ENCODE data around the gene LRRN2.

Gene LRRN2

GRCh38 chr1:204658295-204658694, 27.2 kb downstream of the LRRN2 start:
- no peak for FAIRE-seq
- DNase-seq (ENCODE audit: insufficient read length, low spot score): no peak
- no peak for TF ChIP-seq SPI1 (IDR thresholded peaks at IDR 0.05; ENCODE audit: low read depth, low read length)
- TF ChIP-seq POU2F2 (IDR thresholded peaks at IDR 0.05; ENCODE audit: low read depth, low read length): no peak
- no peak for TF ChIP-seq PAX5 (IDR thresholded peaks at IDR 0.05; ENCODE audit: insufficient read depth, low read length, severe bottlenecking)
- no peak for TF ChIP-seq POLR2AphosphoS5 (IDR thresholded peaks at IDR 0.05; ENCODE audit: low read depth, low read length)
- no peak for TF ChIP-seq TAF1 (IDR thresholded peaks at IDR 0.05; ENCODE audit: low read depth, low read length)

DNA sequence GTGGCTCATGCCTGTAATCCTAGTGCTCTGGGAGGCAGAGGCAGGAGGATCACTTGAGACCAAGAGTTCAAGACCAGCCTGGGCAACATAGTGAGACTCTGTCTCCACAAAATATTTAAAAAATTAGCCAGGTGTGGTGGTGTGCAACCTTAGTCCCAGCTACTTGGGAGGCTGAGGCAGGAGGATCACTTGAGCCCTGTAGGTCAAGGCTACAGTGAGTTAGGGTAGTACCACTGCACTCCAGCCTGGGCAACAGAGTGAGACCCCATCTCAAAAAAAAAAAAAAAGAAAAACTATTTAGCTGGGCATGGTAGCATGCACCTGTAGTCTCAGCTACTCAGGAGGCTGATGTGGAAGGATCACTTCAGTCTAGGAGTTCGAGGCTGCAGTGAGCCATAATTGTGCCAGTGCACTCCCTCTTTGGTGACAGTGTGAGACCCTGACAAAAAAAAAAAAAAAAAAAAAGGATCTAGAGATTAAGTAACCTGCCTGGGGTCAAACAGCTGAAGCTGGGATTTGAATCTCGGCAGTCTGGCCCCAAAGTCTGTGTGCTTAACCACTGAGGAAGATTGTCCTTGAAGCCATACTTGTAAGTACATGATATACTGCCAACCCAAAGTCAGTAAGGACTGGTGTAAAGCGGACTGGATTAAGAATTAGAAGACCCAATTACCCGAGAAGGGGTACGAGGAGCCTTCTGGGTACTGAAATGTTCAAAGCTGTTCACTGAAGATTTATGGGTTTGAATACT, 31.8 kb downstream of the LRRN2 start:
- FAIRE-seq (no peak), DNase-seq (ENCODE audit: insufficient read length, low spot score) (no peak)
- TF ChIP-seq SPI1 (IDR thresholded peaks at IDR 0.05; ENCODE audit: low read depth, low read length): no peak
- TF ChIP-seq POLR2A (IDR thresholded peaks at IDR 0.05; ENCODE audit: low read depth, low read length): no peak
- no peak for TF ChIP-seq POU2F2 (IDR thresholded peaks at IDR 0.05; ENCODE audit: low read depth, low read length)
- TF ChIP-seq POLR2AphosphoS5 (IDR thresholded peaks at IDR 0.05; ENCODE audit: low read depth, low read length): no peak
- no peak for TF ChIP-seq TAF1 (IDR thresholded peaks at IDR 0.05; ENCODE audit: low read depth, low read length)

DNA sequence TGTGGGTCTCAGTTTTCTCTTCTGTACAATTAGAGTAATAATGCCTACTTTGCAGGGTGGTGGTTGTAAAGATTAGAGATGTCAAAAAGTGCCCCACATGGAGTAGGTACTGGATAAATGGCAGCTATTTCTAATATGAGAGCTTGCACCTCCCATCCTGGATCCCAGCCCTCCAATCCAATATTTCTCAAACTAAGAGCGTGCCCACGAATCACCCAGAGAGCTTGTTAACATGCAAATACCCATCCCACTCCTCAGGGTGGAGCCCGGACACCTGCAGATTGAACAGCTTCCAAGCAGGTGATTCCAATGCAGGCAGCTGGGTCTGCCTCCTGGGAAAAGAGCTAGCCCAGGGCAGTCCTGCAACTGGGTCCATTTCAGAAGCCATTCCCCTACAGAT, 33.0 kb downstream of the LRRN2 start:
- FAIRE-seq (no peak), DNase-seq (ENCODE audit: insufficient read length, low spot score) (no peak)
- TF ChIP-seq SPI1 (IDR thresholded peaks at IDR 0.05; ENCODE audit: low read depth, low read length) (no peak), TAF1 (IDR thresholded peaks at IDR 0.05; ENCODE audit: low read depth, low read length) (no peak), POLR2AphosphoS5 (IDR thresholded peaks at IDR 0.05; ENCODE audit: low read depth, low read length) (no peak)

DNA sequence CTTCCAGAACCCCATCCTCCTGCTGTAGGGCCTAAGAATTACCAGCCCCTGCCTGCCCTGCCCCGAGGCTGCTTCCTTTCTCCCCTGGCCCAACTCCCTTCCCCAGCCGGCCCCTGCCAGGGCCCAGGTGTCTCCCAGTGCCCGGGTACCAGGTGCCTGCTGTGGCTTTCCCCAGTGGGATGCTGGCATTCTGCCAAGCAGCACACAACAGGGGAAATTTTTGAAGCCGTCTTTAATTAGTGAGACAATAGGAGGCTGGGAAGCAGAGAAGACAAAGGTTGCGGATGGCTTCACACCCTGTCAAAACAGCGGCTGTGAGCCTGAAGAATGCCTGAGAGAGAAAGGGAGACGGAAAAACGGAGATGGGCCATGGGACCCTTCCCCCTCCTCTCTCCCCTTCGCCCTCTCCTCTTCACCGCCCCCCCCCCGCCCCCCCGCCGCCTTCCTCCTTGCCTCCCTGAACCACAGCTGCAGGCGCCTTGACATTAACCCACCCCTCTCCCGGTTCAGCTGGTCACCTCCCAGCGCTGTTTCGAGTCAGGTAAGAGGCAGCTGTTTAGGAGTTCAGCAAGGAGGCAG, 33.6 kb downstream of the LRRN2 start:
- DNase-seq (ENCODE audit: insufficient read length, low spot score): no peak
- TF ChIP-seq POU2F2 (IDR thresholded peaks at IDR 0.05; ENCODE audit: low read depth, low read length) (no peak), PAX5 (IDR thresholded peaks at IDR 0.05; ENCODE audit: insufficient read depth, low read length, severe bottlenecking) (no peak), POLR2A (IDR thresholded peaks at IDR 0.05; ENCODE audit: low read depth, low read length) (no peak), POLR2AphosphoS5 (IDR thresholded peaks at IDR 0.05; ENCODE audit: low read depth, low read length) (no peak), SPI1 (IDR thresholded peaks at IDR 0.05; ENCODE audit: low read depth, low read length) (no peak), TAF1 (IDR thresholded peaks at IDR 0.05; ENCODE audit: low read depth, low read length) (no peak)
- FAIRE-seq: no peak

GRCh38 chr1:204650911-204651570, 34.5 kb downstream of the LRRN2 start:
- TF ChIP-seq TAF1 (IDR thresholded peaks at IDR 0.05; ENCODE audit: low read depth, low read length) (no peak), POLR2A (IDR thresholded peaks at IDR 0.05; ENCODE audit: low read depth, low read length) (no peak), PAX5 (IDR thresholded peaks at IDR 0.05; ENCODE audit: insufficient read depth, low read length, severe bottlenecking) (no peak), SPI1 (IDR thresholded peaks at IDR 0.05; ENCODE audit: low read depth, low read length) (no peak), POU2F2 (IDR thresholded peaks at IDR 0.05; ENCODE audit: low read depth, low read length) (no peak), POLR2AphosphoS5 (IDR thresholded peaks at IDR 0.05; ENCODE audit: low read depth, low read length) (no peak)
- DNase-seq (ENCODE audit: insufficient read length, low spot score) (no peak), FAIRE-seq (no peak)

- DNase-seq (ENCODE audit: insufficient read length, low spot score): no peak
Observed at GRCh38 chr1:204649721-204650521, 35.6 kb downstream of the LRRN2 start.

DNA sequence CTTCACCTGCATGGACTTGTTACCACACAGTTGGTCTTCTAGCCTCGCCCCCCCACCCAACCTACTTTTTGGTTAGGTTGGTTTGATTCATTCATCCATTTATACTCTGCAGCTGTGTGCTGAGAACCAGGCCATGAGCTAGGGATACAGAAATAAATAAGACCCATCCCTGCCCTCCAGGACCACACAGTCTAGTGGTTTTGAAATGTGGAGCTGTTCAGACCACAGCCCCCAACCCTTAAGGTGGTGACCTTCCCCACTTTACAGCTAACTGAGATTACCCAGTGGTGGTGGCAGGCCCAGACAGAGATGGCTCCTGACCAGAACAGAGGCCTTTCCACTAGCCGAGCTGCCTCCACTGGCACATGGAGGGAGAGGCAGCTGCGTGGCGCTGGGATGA, 37.0 kb downstream of the LRRN2 start:
- FAIRE-seq (no peak), DNase-seq (ENCODE audit: insufficient read length, low spot score) (no peak)
- TF ChIP-seq POU2F2 (IDR thresholded peaks at IDR 0.05; ENCODE audit: low read depth, low read length) (no peak), POLR2AphosphoS5 (IDR thresholded peaks at IDR 0.05; ENCODE audit: low read depth, low read length) (no peak), PAX5 (IDR thresholded peaks at IDR 0.05; ENCODE audit: insufficient read depth, low read length, severe bottlenecking) (no peak), SPI1 (IDR thresholded peaks at IDR 0.05; ENCODE audit: low read depth, low read length) (no peak), TAF1 (IDR thresholded peaks at IDR 0.05; ENCODE audit: low read depth, low read length) (no peak), POLR2A (IDR thresholded peaks at IDR 0.05; ENCODE audit: low read depth, low read length) (no peak)

More at GRCh38 chr1:204649721-204650521, 35.6 kb downstream of the LRRN2 start:
- TF ChIP-seq POLR2AphosphoS5 (IDR thresholded peaks at IDR 0.05; ENCODE audit: low read depth, low read length): no peak
- TF ChIP-seq SPI1 (IDR thresholded peaks at IDR 0.05; ENCODE audit: low read depth, low read length): no peak
- no peak for TF ChIP-seq POLR2A (IDR thresholded peaks at IDR 0.05; ENCODE audit: low read depth, low read length)
- TF ChIP-seq PAX5 (IDR thresholded peaks at IDR 0.05; ENCODE audit: insufficient read depth, low read length, severe bottlenecking): no peak
- TF ChIP-seq POU2F2 (IDR thresholded peaks at IDR 0.05; ENCODE audit: low read depth, low read length): no peak
- no peak for TF ChIP-seq TAF1 (IDR thresholded peaks at IDR 0.05; ENCODE audit: low read depth, low read length)
- no peak for FAIRE-seq

DNA sequence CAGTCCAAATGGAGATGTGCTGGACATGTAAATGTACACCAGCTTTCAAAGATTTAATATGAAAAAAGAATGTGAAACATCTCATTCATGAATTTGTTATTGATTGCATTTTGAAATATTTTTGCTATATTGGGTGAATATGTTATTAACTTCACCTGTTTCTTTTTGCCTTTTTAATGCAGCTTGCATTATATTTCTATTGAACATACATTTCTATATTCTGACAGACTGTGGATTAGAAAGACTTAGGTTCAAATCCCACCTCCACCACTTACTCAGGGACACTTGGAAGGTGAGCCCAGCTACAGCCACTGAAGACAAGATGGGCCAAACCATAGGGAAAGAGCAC, 37.8 kb downstream of the LRRN2 start:
- TF ChIP-seq SPI1 (IDR thresholded peaks at IDR 0.05; ENCODE audit: low read depth, low read length) (no peak), POLR2A (IDR thresholded peaks at IDR 0.05; ENCODE audit: low read depth, low read length) (no peak), POU2F2 (IDR thresholded peaks at IDR 0.05; ENCODE audit: low read depth, low read length) (no peak), TAF1 (IDR thresholded peaks at IDR 0.05; ENCODE audit: low read depth, low read length) (no peak), POLR2AphosphoS5 (IDR thresholded peaks at IDR 0.05; ENCODE audit: low read depth, low read length) (no peak), PAX5 (IDR thresholded peaks at IDR 0.05; ENCODE audit: insufficient read depth, low read length, severe bottlenecking) (no peak)
- FAIRE-seq (no peak), DNase-seq (ENCODE audit: insufficient read length, low spot score) (no peak)

Data from GM12891 (cell line).